Fibroblast of mammary gland (primary cell): Measurements from ENCODE around the gene HSPG2.

Source experiments
- DNase-seq: peaks from one replicate; pipeline ENCODE4 v3.0.0-alpha.2; 2010; ENCODE audit warnings: low read depth
- H3K4me3 ChIP-seq: 2 replicates; pipeline ENCODE4 v1.5.1; 2011; ENCODE audit warnings: low read depth, mild to moderate bottlenecking, low read length, moderate library complexity; ENCODE audit not compliant: control insufficient read depth
- TF ChIP-seq, protein P1 (sequence below): conservative IDR thresholded peaks from 2 replicates; pipeline ENCODE4 v1.5.1; 2011; ENCODE audit warnings: low read depth, low read length, inconsistent platforms; ENCODE audit not compliant: control insufficient read depth, insufficient read depth

Gene HSPG2

DNA sequence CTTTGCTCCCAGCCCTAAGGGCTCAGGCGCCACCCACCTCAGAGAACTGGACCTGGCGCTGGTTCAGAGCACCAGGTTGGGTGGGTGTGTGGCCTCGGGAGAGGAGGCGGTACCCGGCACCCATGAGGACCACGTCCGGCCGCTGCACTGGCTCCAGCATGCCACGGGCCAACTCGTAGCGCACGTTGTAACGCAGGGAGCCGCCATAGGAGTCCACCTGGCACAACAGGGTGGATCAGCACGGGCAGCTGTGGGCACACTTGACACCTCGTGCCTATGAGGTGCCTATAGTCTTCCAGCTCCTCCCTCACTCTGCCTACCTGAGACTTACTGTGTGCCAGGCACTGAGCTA, 56.5 kb downstream of the HSPG2 start:
- TF ChIP-seq, protein P1, sequence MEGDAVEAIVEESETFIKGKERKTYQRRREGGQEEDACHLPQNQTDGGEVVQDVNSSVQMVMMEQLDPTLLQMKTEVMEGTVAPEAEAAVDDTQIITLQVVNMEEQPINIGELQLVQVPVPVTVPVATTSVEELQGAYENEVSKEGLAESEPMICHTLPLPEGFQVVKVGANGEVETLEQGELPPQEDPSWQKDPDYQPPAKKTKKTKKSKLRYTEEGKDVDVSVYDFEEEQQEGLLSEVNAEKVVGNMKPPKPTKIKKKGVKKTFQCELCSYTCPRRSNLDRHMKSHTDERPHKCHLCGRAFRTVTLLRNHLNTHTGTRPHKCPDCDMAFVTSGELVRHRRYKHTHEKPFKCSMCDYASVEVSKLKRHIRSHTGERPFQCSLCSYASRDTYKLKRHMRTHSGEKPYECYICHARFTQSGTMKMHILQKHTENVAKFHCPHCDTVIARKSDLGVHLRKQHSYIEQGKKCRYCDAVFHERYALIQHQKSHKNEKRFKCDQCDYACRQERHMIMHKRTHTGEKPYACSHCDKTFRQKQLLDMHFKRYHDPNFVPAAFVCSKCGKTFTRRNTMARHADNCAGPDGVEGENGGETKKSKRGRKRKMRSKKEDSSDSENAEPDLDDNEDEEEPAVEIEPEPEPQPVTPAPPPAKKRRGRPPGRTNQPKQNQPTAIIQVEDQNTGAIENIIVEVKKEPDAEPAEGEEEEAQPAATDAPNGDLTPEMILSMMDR = no peak
- no peak overlapping the region for H3K4me3 ChIP-seq
- no peak for DNase-seq

DNA sequence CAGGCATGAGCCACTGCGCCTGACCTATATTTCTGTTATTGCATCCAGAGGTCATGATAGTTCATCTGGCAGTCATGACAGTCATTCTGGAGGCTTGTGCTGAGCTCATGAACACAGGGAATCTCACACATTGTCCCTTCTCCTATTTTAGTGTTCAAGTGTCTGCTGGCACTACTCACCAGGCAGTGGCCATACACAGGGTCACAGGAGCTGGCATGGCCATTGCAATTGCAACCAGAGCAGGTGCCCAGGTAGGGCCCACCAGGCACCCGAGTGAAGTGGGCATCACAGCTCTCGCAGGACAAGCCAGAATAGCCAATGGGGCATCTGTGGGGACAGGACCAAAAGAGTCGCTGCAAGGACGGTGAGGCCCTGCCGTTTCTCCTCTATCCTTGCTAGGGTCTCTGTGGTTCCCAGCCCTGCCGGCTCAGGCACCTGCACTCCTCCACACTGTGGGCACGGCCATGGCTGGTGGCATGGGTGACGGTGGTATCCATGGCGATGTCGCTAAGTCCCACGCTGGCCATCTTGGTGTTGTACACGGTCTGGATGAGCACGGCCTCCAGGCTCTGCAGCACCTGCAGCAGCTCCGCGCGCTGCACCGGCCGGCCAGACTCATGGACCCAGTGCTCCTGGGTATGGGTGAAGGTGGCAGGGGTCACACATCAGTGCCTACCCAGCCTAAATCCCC, 57.0 kb downstream of the HSPG2 start:
- H3K4me3 ChIP-seq = no peak overlapping the region
- TF ChIP-seq, protein P1 = no peak
- no peak for DNase-seq

DNA sequence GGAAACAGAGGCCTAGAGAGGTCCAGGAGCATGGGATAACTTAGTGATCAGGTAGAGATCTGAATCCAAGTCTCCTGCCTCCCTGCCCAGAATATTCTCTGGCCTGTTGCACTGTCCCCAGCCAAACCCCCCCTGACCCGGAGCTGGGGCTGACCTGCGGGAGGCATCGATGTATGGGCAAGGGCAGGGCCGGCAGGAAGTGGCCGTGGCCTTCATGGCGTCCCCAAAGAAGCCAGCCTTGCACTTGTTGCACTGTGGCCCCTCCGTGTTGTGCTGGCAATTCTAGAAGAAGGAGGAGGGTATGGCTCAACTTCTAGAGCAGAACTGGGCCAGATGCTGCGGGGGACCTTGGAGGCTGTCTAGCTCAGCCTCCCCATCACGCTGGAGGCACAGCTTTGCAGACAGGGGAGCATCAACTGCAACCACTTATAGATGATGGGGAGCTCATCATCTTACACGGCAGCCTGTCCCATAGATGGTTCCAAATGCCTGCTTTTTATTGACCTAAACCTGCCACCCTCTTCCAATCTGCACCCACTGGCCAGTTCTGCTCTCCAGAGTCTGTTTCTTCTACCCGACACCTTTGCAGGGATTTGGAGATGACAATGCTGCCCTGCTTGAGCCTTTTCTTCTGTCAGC, 58.2 kb downstream of the HSPG2 start:
- no peak for DNase-seq
- TF ChIP-seq, protein P1 = no peak
- H3K4me3 ChIP-seq = no peak overlapping the region

DNA sequence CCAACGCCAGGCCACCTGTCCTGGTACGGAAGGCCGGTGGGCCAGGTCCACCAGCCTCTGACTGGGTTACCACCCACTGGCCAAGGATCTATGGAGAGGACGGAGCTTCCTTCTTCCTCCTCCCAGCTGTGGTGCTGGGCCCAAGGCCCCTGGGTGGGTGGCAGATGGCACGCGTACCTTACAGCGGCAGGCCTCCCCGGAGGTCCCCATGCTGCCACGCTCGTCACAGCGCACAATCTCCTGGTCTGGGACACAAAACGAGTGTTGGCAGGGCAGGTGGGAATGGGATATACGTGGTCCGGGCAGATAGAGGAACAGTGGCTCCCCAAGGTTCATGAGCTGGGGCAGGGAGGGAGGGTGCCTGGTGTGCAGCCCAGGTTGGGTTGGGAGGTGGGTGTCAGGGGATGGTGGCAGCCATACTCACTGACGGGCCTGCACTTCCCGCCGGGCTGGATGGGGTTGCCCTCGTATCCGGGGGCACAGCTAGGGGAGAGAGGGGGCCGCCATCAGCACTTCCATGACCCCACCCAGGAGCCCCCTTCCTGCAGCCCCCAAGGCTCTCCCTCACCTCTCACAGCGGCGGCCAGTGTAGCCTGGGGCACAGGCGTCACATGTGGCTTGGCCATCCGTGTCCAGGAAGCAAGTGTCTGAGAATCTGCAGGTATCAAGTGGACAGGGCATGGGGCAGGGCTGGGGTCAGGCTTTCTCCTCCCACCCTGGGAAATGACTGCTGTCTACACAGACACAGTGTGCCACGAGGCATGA, 58.9 kb downstream of the HSPG2 start:
- H3K4me3 ChIP-seq = no peak overlapping the region
- TF ChIP-seq, protein P1 = no peak
- no peak for DNase-seq

DNA sequence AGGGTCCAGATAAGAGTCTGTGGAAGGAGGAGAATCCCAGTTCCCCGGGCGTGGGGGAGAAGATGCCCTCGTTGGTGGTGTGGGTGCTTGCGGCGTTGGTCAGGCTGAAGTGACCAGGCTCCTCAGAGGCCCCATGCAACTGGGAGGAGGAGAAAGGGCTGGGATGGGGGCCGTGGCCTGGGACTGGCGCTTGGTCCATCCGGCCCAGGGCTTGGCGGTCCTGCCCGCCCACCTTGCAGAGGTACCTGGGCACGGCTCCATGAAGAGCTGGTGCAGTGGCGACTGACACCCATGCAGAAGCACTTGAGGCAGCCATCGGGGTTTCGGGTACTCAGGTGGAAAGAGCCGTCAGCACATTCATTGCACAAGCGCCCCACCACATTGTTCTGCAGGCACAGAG, 60.8 kb downstream of the HSPG2 start:
- TF ChIP-seq, protein P1 = no peak
- DNase-seq = no peak

DNA sequence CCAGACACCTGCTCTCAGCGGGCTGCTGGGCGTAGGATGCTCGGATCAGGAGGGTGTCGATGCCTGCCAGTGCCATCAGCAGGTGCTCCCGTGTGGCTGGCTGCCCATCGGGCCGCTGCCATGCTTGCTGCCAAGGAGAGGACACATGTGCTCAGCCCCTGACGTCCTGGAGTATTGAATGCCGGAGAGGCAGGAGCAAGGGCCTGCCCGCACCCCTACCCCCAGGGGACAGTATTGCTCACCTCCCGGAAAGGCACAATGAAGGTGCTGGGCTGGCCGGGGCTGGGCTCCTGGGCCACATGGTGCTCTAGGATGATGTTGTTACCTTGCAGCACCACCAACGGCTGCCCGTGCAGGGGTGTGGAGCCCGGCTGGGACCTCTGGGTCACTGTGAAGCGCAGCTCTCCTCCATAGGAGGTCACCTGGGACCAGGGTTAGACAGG, 61.5 kb downstream of the HSPG2 start:
- no peak for DNase-seq
- TF ChIP-seq, protein P1 = no peak
- no peak overlapping the region for H3K4me3 ChIP-seq

More for the DNA sequence above, 60.8 kb downstream of the HSPG2 start:
- H3K4me3 ChIP-seq = no peak overlapping the region
